HL-60 (cell line): ENCODE measurements around the gene IFI27.
A peak's percentile ranks its signal among the peaks of the same experiment; 100 is the strongest.

Source experiments
- DNase-seq, 2 experiments: peaks; one replicate each; pipeline ENCODE4 v3.0.0-alpha.2; 2010 to 2020; ENCODE audit warnings: low read depth in 1 of 2, low spot score in 1 of 2
- H3K27ac ChIP-seq: fragments of 250-450 bp; sonication (Bioruptor Pico); replicated peaks from 2 replicates; pipeline ENCODE4 v1.5.1; 2020; ENCODE audit warnings: mild to moderate bottlenecking, moderate library complexity
- H3K27me3 ChIP-seq: fragments of 250-450 bp; sonication (Bioruptor Pico); 2 replicates; pipeline ENCODE4 v1.5.1; 2021; ENCODE audit warnings: mild to moderate bottlenecking, moderate library complexity; ENCODE audit not compliant: insufficient read depth, poor library complexity, severe bottlenecking
- H3K4me3 ChIP-seq: replicated peaks from 2 replicates; pipeline ENCODE4 v1.5.1; 2011; ENCODE audit warnings: mild to moderate bottlenecking, control low read depth, low read length; ENCODE audit not compliant: insufficient read depth
- CTCF ChIP-seq: IDR thresholded peaks from one replicate; pipeline ENCODE4 v1.5.1; 2011; ENCODE audit warnings: low read length, control low read depth, inconsistent platforms; ENCODE audit not compliant: insufficient read depth
- GABPA ChIP-seq: IDR thresholded peaks from 2 replicates; pipeline ENCODE4 v1.6.1; 2012; ENCODE audit warnings: low read depth
- POLR2AphosphoS5 ChIP-seq: IDR thresholded peaks from 2 replicates; pipeline ENCODE4 v1.6.1; 2012; ENCODE audit warnings: low read depth
- REST ChIP-seq: IDR thresholded peaks from 2 replicates; pipeline ENCODE4 v1.6.1; 2012; ENCODE audit warnings: low read depth; ENCODE audit not compliant: insufficient replicate concordance
- SPI1 ChIP-seq: IDR thresholded peaks from 2 replicates; pipeline ENCODE4 v1.6.1; 2012; ENCODE audit warnings: low read depth, mild to moderate bottlenecking, borderline replicate concordance

The IFI27 gene

GRCh38 chr14:94128216-94128839, 17.8 kb downstream of the IFI27 start:
- TF ChIP-seq POLR2AphosphoS5 (no peak), CTCF (no peak), REST (no peak), SPI1 (no peak), GABPA (no peak)
- Histone ChIP-seq H3K27ac (no peak overlapping the region), H3K27me3 (peaks cover 5% of the 10 kb centered on the region), H3K4me3 (no peak overlapping the region)
- no peak for DNase-seq

- Histone ChIP-seq H3K27me3 (peaks cover 5% of the 10 kb centered on the region), H3K4me3 (peak within 1 kb of the TSS; percentile 58), H3K27ac (0 out of 2 replicates have a peak within 1 kb of the TSS, but pooled peaks have one; percentile 27)
- peak; percentile 50 to 69 for DNase-seq
- TF ChIP-seq POLR2AphosphoS5 (no peak), REST (no peak), SPI1 (no peak), CTCF (no peak), GABPA (no peak)
Observed at GRCh38 chr14:94129111-94129757, 18.7 kb downstream of the IFI27 start, which contains the start of gene IFI27L2. TSS of gene IFI27L2 (minus strand) at chr14:94129604. CDS start at chr14:94129564, 40 bp downstream.

- Histone ChIP-seq H3K27me3 (peaks cover 8% of the 10 kb centered on the region), H3K27ac (no peak overlapping the region), H3K4me3 (peak overlapping the region; percentile 58)
- TF ChIP-seq POLR2AphosphoS5 (no peak), REST (no peak), SPI1 (no peak)
- no peak for DNase-seq
Observed at GRCh38 chr14:94129758-94130414, 19.4 kb downstream of the IFI27 start.
